Neuronal stem cell (in vitro differentiated cells): ENCODE results near the gene NEURL4.
A peak's percentile ranks its signal among the peaks of the same experiment; 100 is the strongest.

Experiments used
- DNase-seq: peaks from one replicate; pipeline ENCODE4 v3.0.0-alpha.2; 2013; ENCODE audit warnings: low spot score
- H2AFZ ChIP-seq: one replicate; pipeline ENCODE4 v1.6.1; 2013; ENCODE audit warnings: mild to moderate bottlenecking, low read length, inconsistent platforms
- H2AK5ac ChIP-seq: 2 replicates; pipeline ENCODE4 v1.6.1; 2013; ENCODE audit warnings: low read depth, mild to moderate bottlenecking, inconsistent platforms, low read length, moderate library complexity, mixed read lengths
- H2BK120ac ChIP-seq: 2 replicates; pipeline ENCODE4 v1.6.1; 2013; ENCODE audit warnings: low read depth, mild to moderate bottlenecking, inconsistent platforms, low read length, moderate library complexity, mixed read lengths
- H2BK12ac ChIP-seq: one replicate; pipeline ENCODE4 v1.6.1; 2013; ENCODE audit warnings: low read length, inconsistent platforms
- H2BK15ac ChIP-seq: 2 replicates; pipeline ENCODE4 v1.6.1; 2013; ENCODE audit warnings: mild to moderate bottlenecking, low read length, inconsistent platforms, mixed read lengths
- H2BK5ac ChIP-seq: one replicate; pipeline ENCODE4 v1.6.1; 2013; ENCODE audit warnings: inconsistent platforms, mild to moderate bottlenecking, low read length, moderate library complexity
- H3K14ac ChIP-seq: one replicate; pipeline ENCODE4 v1.6.1; 2013; ENCODE audit warnings: low read length, inconsistent platforms
- H3K18ac ChIP-seq: 2 replicates; pipeline ENCODE4 v1.6.1; 2013; ENCODE audit warnings: low read length, inconsistent platforms
- H3K23ac ChIP-seq: 2 replicates; pipeline ENCODE4 v1.6.1; 2013; ENCODE audit warnings: low read depth, mild to moderate bottlenecking, mixed read lengths, low read length, inconsistent platforms; ENCODE audit not compliant: poor library complexity
- H3K27ac ChIP-seq: replicated peaks from 3 replicates; pipeline ENCODE4 v1.5.1; 2013; ENCODE audit warnings: low read length, inconsistent platforms
- H3K27me3 ChIP-seq, 3 experiments: 2 replicates each; pipeline ENCODE4 v1.6.1; 2013; ENCODE audit warnings: low read length in 3 of 3, mild to moderate bottlenecking in 2 of 3, inconsistent platforms in 1 of 3, low read depth in 1 of 3, mixed read lengths in 1 of 3, moderate library complexity in 1 of 3; ENCODE audit not compliant: control insufficient read depth in 3 of 3, insufficient read depth in 3 of 3
- H3K36me3 ChIP-seq, 2 donors: replicated peaks in 1 of 2; 2 replicates each; pipeline ENCODE4 v1.6.1; 2013; ENCODE audit warnings: low read length in 2 of 2; ENCODE audit not compliant: control insufficient read depth in 2 of 2, insufficient read depth in 2 of 2
- H3K4ac ChIP-seq: 2 replicates; pipeline ENCODE4 v1.6.1; 2013; ENCODE audit warnings: inconsistent platforms, mild to moderate bottlenecking, low read length, moderate library complexity
- H3K4me1 ChIP-seq, 2 donors: 1 replicate in 1 of 2; 2 replicates in 1 of 2; pipeline ENCODE4 v1.6.1; 2013; ENCODE audit warnings: low read length in 2 of 2, low read depth in 1 of 2; ENCODE audit not compliant: control insufficient read depth in 2 of 2, insufficient read depth in 1 of 2
- H3K4me2 ChIP-seq: one replicate; pipeline ENCODE4 v1.6.1; 2013; ENCODE audit warnings: mild to moderate bottlenecking, low read length, inconsistent platforms; ENCODE audit not compliant: insufficient read depth, poor library complexity, severe bottlenecking
- H3K4me3 ChIP-seq, 2 donors: 2 replicates each; pipeline ENCODE4 v1.5.1; 2013; ENCODE audit warnings: low read length in 2 of 2, mild to moderate bottlenecking in 2 of 2, inconsistent platforms in 1 of 2, moderate library complexity in 1 of 2
- H3K79me1 ChIP-seq: one replicate; pipeline ENCODE4 v1.6.1; 2013; ENCODE audit warnings: low read depth, mild to moderate bottlenecking, inconsistent platforms, low read length, moderate library complexity
- H3K9ac ChIP-seq: one replicate; pipeline ENCODE4 v1.6.1; 2013; ENCODE audit warnings: mild to moderate bottlenecking, low read depth, low read length, inconsistent platforms; ENCODE audit not compliant: poor library complexity
- H3K9me3 ChIP-seq, 2 donors: replicated peaks in 1 of 2; 2 replicates each; pipeline versions ENCODE3 to v1.6.1; 2013; ENCODE audit warnings: low read length in 2 of 2, mild to moderate bottlenecking in 2 of 2, inconsistent platforms in 1 of 2, low read depth in 1 of 2, mixed read lengths in 1 of 2, moderate library complexity in 1 of 2; ENCODE audit not compliant: control insufficient read depth in 2 of 2, insufficient read depth in 1 of 2
- H4K8ac ChIP-seq: one replicate; pipeline ENCODE4 v1.6.1; 2013; ENCODE audit warnings: low read depth, mild to moderate bottlenecking, inconsistent platforms, low read length, moderate library complexity
- H4K91ac ChIP-seq: one replicate; pipeline ENCODE4 v1.6.1; 2013; ENCODE audit warnings: low read length, low read depth, mild to moderate bottlenecking, inconsistent platforms; ENCODE audit not compliant: poor library complexity
- WGBS, 2 donors: extraction: QIAGEN DNeasy Blood & Tissue Kit; methylation state at CpG; one replicate each; pipeline ENCODE4 v1.1.7; 2013; ENCODE audit warnings: missing lambda C conversion rate in 2 of 2, mixed read lengths in 1 of 2; ENCODE audit not compliant: insufficient read length in 2 of 2, insufficient replicate concordance in 1 of 2; ENCODE audit errors: extremely low coverage in 2 of 2; 5-methylcytosine and 5-hydroxymethylcytosine counted together

Gene NEURL4

GRCh38 chr17:7363311-7363710 is 34.2 kb upstream of the NEURL4 start:
- Histone ChIP-seq H2AK5ac (no peak overlapping the region), H4K8ac (no peak overlapping the region), H3K23ac (no peak overlapping the region), H2BK15ac (no peak overlapping the region), H4K91ac (no peak overlapping the region), H2BK12ac (no peak overlapping the region), H2BK5ac (no peak overlapping the region), H2AFZ (no peak overlapping the region), H3K9me3 (no peaks in the 10 kb centered on the region), H2BK120ac (no peak overlapping the region), H3K4ac (no peak overlapping the region), H3K14ac (no peak overlapping the region), H3K79me1 (no peaks in the 10 kb centered on the region), H3K4me3 (no peak overlapping the region), H3K18ac (no peak overlapping the region), H3K4me2 (no peak overlapping the region), H3K36me3 (no peaks in the 10 kb centered on the region), H3K27me3 (peaks cover 0 to 6% (median 0%) of the 10 kb centered on the region in 3 experiments), H3K9ac (no peak overlapping the region), H3K27ac (no peak overlapping the region), H3K4me1 (peaks cover 0 to 2% of the 10 kb centered on the region in 2 donors)
- DNase-seq: no peak
- WGBS, 2 donors: no CpG with 5 or more reads among the region's 6 CpGs

DNA sequence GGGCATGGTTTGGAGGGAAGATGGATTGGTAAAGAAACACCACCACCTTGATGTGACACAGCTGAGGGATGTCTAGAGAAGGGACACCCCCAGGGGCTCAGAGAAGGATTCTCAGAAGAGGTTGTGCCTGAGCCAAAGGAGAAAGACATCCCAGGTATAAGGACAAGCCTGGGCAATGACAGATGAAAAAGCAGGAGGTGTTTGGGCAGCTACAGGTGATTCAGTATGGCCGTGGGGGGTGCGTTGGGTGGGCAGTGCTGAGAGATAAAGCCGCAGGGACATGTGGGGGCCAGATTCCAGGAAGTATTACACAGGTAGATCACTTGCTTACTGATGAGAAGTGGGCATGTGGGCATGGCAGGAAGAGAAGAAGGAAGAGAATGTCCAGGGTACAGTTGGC is 32.8 kb upstream of the NEURL4 start:
- Histone ChIP-seq H3K9ac (no peak overlapping the region), H3K4me2 (no peak overlapping the region), H3K4me1 (peaks cover 0 to under 1% of the 10 kb centered on the region in 2 donors), H3K18ac (no peak overlapping the region), H2AK5ac (no peak overlapping the region), H2BK15ac (no peak overlapping the region), H3K14ac (no peak overlapping the region), H3K4ac (no peak overlapping the region), H3K27ac (no peak overlapping the region), H4K8ac (no peak overlapping the region), H3K27me3 (peaks cover 0 to 1% (median under 1%) of the 10 kb centered on the region in 3 experiments), H2BK5ac (no peak overlapping the region), H4K91ac (no peak overlapping the region), H2AFZ (no peak overlapping the region), H3K9me3 (no peaks in the 10 kb centered on the region), H3K79me1 (no peaks in the 10 kb centered on the region), H3K36me3 (no peaks in the 10 kb centered on the region), H2BK12ac (no peak overlapping the region), H2BK120ac (no peak overlapping the region), H3K4me3 (no peak overlapping the region), H3K23ac (no peak overlapping the region)
- WGBS, 2 donors: no CpG with 5 or more reads among the region's 3 CpGs
- DNase-seq: no peak

GRCh38 chr17:7357381-7357780 is 28.2 kb upstream of the NEURL4 start:
- no CpG with 5 or more reads among the region's 2 CpGs for WGBS, 2 donors
- H2BK120ac ChIP-seq: no peak overlapping the region

DNA sequence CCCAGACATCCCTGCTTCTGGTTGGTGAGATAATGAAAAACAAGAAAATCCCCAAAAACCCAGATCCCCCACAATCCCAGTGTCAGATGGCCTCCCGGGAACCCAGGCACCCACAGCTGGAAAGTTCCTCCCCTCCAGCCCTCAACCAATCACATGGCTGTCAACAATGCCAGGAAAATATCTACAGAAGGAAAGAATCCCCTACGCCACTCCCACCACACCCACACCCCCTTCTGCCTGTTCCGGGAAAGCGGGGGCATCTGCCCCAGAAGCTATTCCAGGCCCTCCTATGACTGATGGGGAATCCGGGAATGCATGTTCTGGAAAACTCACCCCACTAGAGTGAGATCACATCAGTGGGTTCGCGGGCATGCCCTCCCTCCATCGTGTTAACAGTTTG is 27.6 kb upstream of the NEURL4 start:
- H3K18ac ChIP-seq: no peak overlapping the region
- H4K91ac ChIP-seq: no peak overlapping the region
- H3K23ac ChIP-seq: no peak overlapping the region
- no peak overlapping the region for H3K9ac ChIP-seq
- H2BK120ac ChIP-seq: peak overlapping the region; percentile 77
- H3K4me2 ChIP-seq: no peak overlapping the region
- H3K4me3 ChIP-seq: no peak overlapping the region
- no peaks in the 10 kb centered on the region for H3K36me3 ChIP-seq
- H3K4me1 ChIP-seq: peaks cover 17 to 38% of the 10 kb centered on the region in 2 donors
- no peak overlapping the region for H3K27ac ChIP-seq
- peaks cover 6% of the 10 kb centered on the region for H3K79me1 ChIP-seq
- no CpG with 5 or more reads among the region's 8 CpGs for WGBS, 2 donors
- H3K14ac ChIP-seq: peak overlapping the region; percentile 6
- H2BK15ac ChIP-seq: peak overlapping the region; percentile 35
- H2BK12ac ChIP-seq: no peak overlapping the region
- peak overlapping the region; percentile 30 for H2BK5ac ChIP-seq
- H4K8ac ChIP-seq: no peak overlapping the region
- H3K9me3 ChIP-seq: no peaks in the 10 kb centered on the region
- H3K27me3 ChIP-seq: peaks cover 0 to 3% (median 0%) of the 10 kb centered on the region in 3 experiments
- H2AFZ ChIP-seq: no peak overlapping the region
- no peak for DNase-seq
- H3K4ac ChIP-seq: no peak overlapping the region
- peak overlapping the region; percentile 37 for H2AK5ac ChIP-seq

More at GRCh38 chr17:7357381-7357780, 28.2 kb upstream of the NEURL4 start:
- Histone ChIP-seq H2AK5ac (no peak overlapping the region), H3K4ac (no peak overlapping the region), H3K4me2 (no peak overlapping the region), H3K9me3 (no peaks in the 10 kb centered on the region), H3K27me3 (peaks cover 0 to 3% (median 0%) of the 10 kb centered on the region in 3 experiments), H3K9ac (no peak overlapping the region), H3K27ac (no peak overlapping the region), H3K14ac (no peak overlapping the region), H3K18ac (no peak overlapping the region), H3K36me3 (no peaks in the 10 kb centered on the region), H2BK12ac (no peak overlapping the region), H3K79me1 (peaks cover 6% of the 10 kb centered on the region), H2BK15ac (no peak overlapping the region), H3K23ac (no peak overlapping the region), H4K8ac (no peak overlapping the region), H4K91ac (no peak overlapping the region), H3K4me1 (peaks cover 17 to 35% of the 10 kb centered on the region in 2 donors), H2AFZ (no peak overlapping the region), H2BK5ac (no peak overlapping the region), H3K4me3 (no peak overlapping the region)
- DNase-seq: no peak
